H1 (cell line): ENCODE results near the gene PIM1.

Experiments
- CTCF ChIP-seq, 3 experiments: IDR thresholded peaks; 1 replicate in 2 of 3; 2 replicates in 1 of 3; pipeline versions ENCODE4 v1.5.1 to v1.6.1; 2011; ENCODE audit warnings: low read length in 3 of 3, mild to moderate bottlenecking in 3 of 3, inconsistent platforms in 2 of 3, low read depth in 1 of 3, moderate library complexity in 1 of 3; ENCODE audit not compliant: insufficient read depth in 1 of 3; ENCODE audit errors: control extremely low read depth in 1 of 3
- TAF1 ChIP-seq: IDR thresholded peaks from 2 replicates; pipeline ENCODE4 v1.6.1; 2011; ENCODE audit warnings: mild to moderate bottlenecking, low read depth, low read length

- TF ChIP-seq CTCF (IDR thresholded peaks at IDR 0.05; ENCODE audit: control extremely low read depth in 1 of 3, insufficient read depth in 1 of 3, low read depth in 1 of 3, low read length in 3 of 3) (no peak), TAF1 (no peak)
Observed at GRCh38 chr6:37149745-37150144, 20.2 kb upstream of the PIM1 start.
